GM12878 (cell line): ENCODE measurements around the gene SCTR. TPM values are rescaled to one million over a fixed set of nuclear protein-coding genes. Genes with fewer than 3 reads are reported as not detected.

Experiments used
- ATAC-seq: fragments of 200-7000 bp; cut with Tn5 transposase; 3 replicates; pipeline ENCODE4 v1.9.1; 2020; ENCODE audit warnings: mild to moderate bottlenecking, moderate library complexity
- BruUV-seq: library from RNA; stranded (reverse); fragments of 400-500 nt; replicated peaks from 2 replicates; lab custom pipeline; 2021; lab: Mats Ljungman, UMichigan
- CTCF ChIA-PET: fragments of 300-600 bp; sonication (Branson Sonifier 250); formaldehyde crosslinking; extraction: SDS; loops from one replicate; lab custom pipeline; 2021; ENCODE audit warnings: inconsistent platforms; lab: Yijun Ruan, JAX
- POLR2A ChIA-PET: fragments of 350-600 bp; formaldehyde crosslinking; extraction: SDS; loops from one replicate; lab custom pipeline; 2021; ENCODE audit warnings: inconsistent platforms; lab: Charles Lee
- RAD21 ChIA-PET: fragments of 300-600 bp; sonication (Branson Sonifier 250); formaldehyde crosslinking; loops from one replicate; lab custom pipeline; 2023; ENCODE audit warnings: antibody characterized with exemption; ENCODE audit not compliant: unreplicated experiment; lab: Charles Lee
- SMC1A ChIA-PET: fragments of 300-600 bp; sonication (Branson Sonifier 250); formaldehyde crosslinking; loops from one replicate; lab custom pipeline; 2023; ENCODE audit not compliant: unreplicated experiment, uncharacterized antibody; lab: Charles Lee
- DNase-seq: peaks from one replicate; pipeline ENCODE4 v3.0.0-alpha.2; 2011; ENCODE audit warnings: low read depth, low spot score
- FAIRE-seq: peaks from 3 replicates; lab custom pipeline; 2011; peaks lifted over from hg19 to GRCh38; lab: Jason Lieb, UNC
- H2AFZ ChIP-seq: 2 replicates; pipeline ENCODE4 v1.6.0; 2011; ENCODE audit warnings: low read depth, low read length, control low read depth; ENCODE audit not compliant: control insufficient read depth
- H3K27ac ChIP-seq: 2 replicates; pipeline ENCODE4 v1.5.1; 2011; ENCODE audit warnings: control low read depth; ENCODE audit not compliant: control insufficient read depth, insufficient read depth
- H3K27me3 ChIP-seq, 2 experiments: replicated peaks in 1 of 2; 2 replicates each; pipeline versions ENCODE4 v1.6.0 to v1.6.1; 2011; ENCODE audit warnings: low read length in 1 of 2; ENCODE audit not compliant: control insufficient read depth in 2 of 2, insufficient read depth in 2 of 2
- H3K36me3 ChIP-seq, 2 experiments: 2 replicates each; pipeline ENCODE4 v1.5.1; 2011; ENCODE audit warnings: low read length in 1 of 2; ENCODE audit not compliant: control insufficient read depth in 2 of 2, insufficient read depth in 2 of 2
- H3K4me1 ChIP-seq: 2 replicates; pipeline ENCODE4 v1.6.1; 2011; ENCODE audit warnings: mild to moderate bottlenecking, low read length, moderate library complexity, mixed read lengths; ENCODE audit not compliant: control insufficient read depth, insufficient read depth
- H3K4me2 ChIP-seq: 2 replicates; pipeline ENCODE4 v1.6.0; 2011; ENCODE audit warnings: control low read depth; ENCODE audit not compliant: control insufficient read depth, insufficient read depth
- H3K4me3 ChIP-seq: fragments of 200-600 bp; sonication (generic); 2 replicates; pipeline ENCODE4 v1.5.1; 2016
- H3K79me2 ChIP-seq: 2 replicates; pipeline ENCODE4 v1.6.0; 2011; ENCODE audit warnings: low read length; ENCODE audit not compliant: control insufficient read depth, insufficient read depth
- H3K9ac ChIP-seq: 2 replicates; pipeline ENCODE4 v1.8.0; 2011; ENCODE audit warnings: low read length, control low read depth, mixed read lengths; ENCODE audit not compliant: control insufficient read depth, insufficient read depth
- H3K9me3 ChIP-seq: replicated peaks from 3 replicates; pipeline ENCODE4 v1.5.1; 2011; ENCODE audit warnings: mild to moderate bottlenecking, low read length; ENCODE audit not compliant: control insufficient read depth, insufficient read depth
- H4K20me1 ChIP-seq: 2 replicates; pipeline ENCODE4 v1.6.0; 2011; ENCODE audit not compliant: control insufficient read depth, insufficient read depth
- JUNB ChIP-seq: IDR thresholded peaks from 2 replicates; pipeline ENCODE4 v1.6.1; 2016; ENCODE audit warnings: antibody characterized with exemption, mild to moderate bottlenecking
- NBN ChIP-seq: fragments of 450-650 bp; IDR thresholded peaks from 2 replicates; pipeline ENCODE4 v1.6.1; 2016
- RAD51 ChIP-seq: fragments of 450-650 bp; IDR thresholded peaks from 2 replicates; pipeline ENCODE4 v1.6.1; 2016; ENCODE audit warnings: moderate library complexity, mild to moderate bottlenecking, inconsistent platforms
- RELA ChIP-seq: fragments of 450-650 bp; IDR thresholded peaks from 2 replicates; pipeline ENCODE4 v1.8.0; 2014; ENCODE audit warnings: borderline replicate concordance; ENCODE audit not compliant: partially characterized antibody
- SIX5 ChIP-seq: IDR thresholded peaks from 2 replicates; pipeline ENCODE4 v1.6.1; 2011; ENCODE audit warnings: mild to moderate bottlenecking, low read depth, low read length, moderate library complexity; ENCODE audit not compliant: severe bottlenecking
- SMAD5 ChIP-seq: IDR thresholded peaks from 2 replicates; pipeline ENCODE4 v1.6.1; 2016; ENCODE audit warnings: antibody characterized with exemption, low read depth
- TARDBP ChIP-seq: IDR thresholded peaks from 2 replicates; pipeline ENCODE4 v1.6.1; 2016; ENCODE audit warnings: borderline replicate concordance
- WGBS: methylation state at CpG from one replicate; pipeline ENCODE4 v1.1.6; 2016; ENCODE audit warnings: low lambda C conversion rate; ENCODE audit not compliant: insufficient replicate concordance, insufficient coverage; ENCODE audit errors: missing lambda C conversion rate; 5-methylcytosine and 5-hydroxymethylcytosine counted together
- in situ Hi-C: fragments of 300-500 bp; cut with MboI; formaldehyde crosslinking; loops from 9 replicates; pipeline ENCODE4 v1.14.3; 2018; ENCODE audit warnings: mixed read lengths
- intact Hi-C: fragments of 100-400 bp; cut with micrococcal nuclease; formaldehyde crosslinking; loops from one replicate; pipeline ENCODE4 v1.14.2; 2022; ENCODE audit not compliant: unreplicated experiment
- polyA plus RNA-seq, 11 experiments: library from polyadenylated mRNA; depleted of rRNA in 4 of 11; unstranded in 6 of 11; stranded (reverse) in 5 of 11; fragments of >200 nt; fragmentation: Nextera tagmentation in 4 of 11; fragmentation: Illumina TruSeq in 1 of 11; extraction: Ambion mirVana in 4 of 11; extraction: Trizol in 1 of 11; gene quantifications; 1 replicate in 1 of 11; 2 replicates in 10 of 11; pipeline versions ENCODE4 v1.2.1 to v1.2.3, GENCODE V29; 2011 to 2016; ENCODE audit warnings: inconsistent platforms in 2 of 11, missing spikeins in 2 of 11, low read depth in 1 of 11
- total RNA-seq, 4 experiments: library from RNA; depleted of rRNA in 3 of 4; stranded (reverse); fragments of >200 nt in 3 of 4; fragmentation: Illumina TruSeq in 1 of 4; extraction: Trizol in 1 of 4; gene quantifications; 2 replicates each; pipeline versions ENCODE4 v1.2.1 to v1.2.3, GENCODE V29; 2013 to 2021
- TF ChIP-seq, protein P1 (sequence below): fragments of 150-350 bp; IDR thresholded peaks from 2 replicates; pipeline ENCODE4 v1.6.1; 2014; ENCODE audit warnings: mild to moderate bottlenecking, low read depth, low read length

The SCTR gene
- total and polyA plus RNA-seq, 10 of the 15 experiments (the other 5 are each of a cell fraction or from before 2014, with no cell fraction given), result 0.26 TPM; not detected in 9

DNA sequence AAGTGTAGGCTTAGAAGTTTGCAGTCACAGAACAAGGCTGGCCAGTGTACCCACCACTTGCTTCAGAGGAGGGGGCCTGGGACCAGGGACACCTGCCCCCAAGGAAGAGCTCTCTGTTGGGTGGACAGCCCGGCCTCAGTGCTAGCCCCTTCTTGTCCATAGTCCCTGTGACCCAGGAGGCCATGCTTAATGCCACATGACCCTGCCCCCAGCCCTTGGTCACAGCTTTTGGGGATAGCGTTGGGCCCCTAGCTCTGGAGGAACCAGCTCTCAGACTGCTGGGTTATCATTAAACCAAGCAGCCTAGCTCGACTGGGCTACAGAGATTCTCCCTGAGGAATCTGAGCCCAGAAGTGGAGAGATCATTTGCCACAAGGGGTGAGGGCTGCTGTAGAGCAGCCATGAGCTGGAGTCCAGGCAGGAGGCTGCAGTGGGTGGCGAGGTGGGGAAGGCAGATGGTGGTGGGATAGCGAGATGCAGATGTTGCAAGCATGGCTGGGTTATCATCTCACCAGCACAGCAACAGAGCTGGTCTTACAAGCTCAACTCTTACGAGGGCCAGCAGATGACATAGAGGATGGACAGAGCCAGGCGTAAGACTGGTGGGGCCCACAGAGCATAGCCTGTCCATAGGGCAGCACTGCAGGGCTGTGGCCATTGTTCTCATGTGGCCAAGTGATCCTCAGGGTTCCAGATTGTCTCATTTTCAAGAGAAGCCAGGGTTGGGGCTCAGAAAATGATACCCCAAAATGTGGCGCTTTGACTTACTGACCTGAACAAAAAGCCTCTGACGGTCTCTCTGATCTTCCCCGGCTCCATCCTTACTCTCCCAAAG lies 99.8 kb downstream of the SCTR start:
- no peak overlapping the region for H2AFZ ChIP-seq
- ATAC-seq, result no peak
- no TSS peak for BruUV-seq
- FAIRE-seq, result no peak
- no peaks in the 10 kb centered on the region for H3K36me3 ChIP-seq
- peaks cover 0 to 2% of the 10 kb centered on the region in 2 experiments; a peak in 1 of 4 replicates for H3K27me3 ChIP-seq
- no peak for DNase-seq
- peaks cover 2% of the 10 kb centered on the region; the same call in 1 of the 2 replicates for H3K4me1 ChIP-seq
- H4K20me1 ChIP-seq, result no peaks in the 10 kb centered on the region
- no peak overlapping the region for H3K27ac ChIP-seq
- RAD21 ChIA-PET, result no interaction called here
- CTCF ChIA-PET, result interaction anchor here (0.6 to 2.3 kb wide), 3 partner anchors 48 to 190 kb away, joined by 3 to 10 read pairs (median 3); no protein-coding TSS in a partner anchor
- 46% methylated on average over 10 of the region's 10 CpGs for WGBS
- H3K9me3 ChIP-seq, result peaks cover 3% of the 10 kb centered on the region; the same call in 2 of the 3 replicates
- TF ChIP-seq SIX5 (no peak), NBN (no peak), RELA (no peak), SMAD5 (no peak), TARDBP (no peak), JUNB (no peak), RAD51 (no peak)
- TF ChIP-seq, protein P1, sequence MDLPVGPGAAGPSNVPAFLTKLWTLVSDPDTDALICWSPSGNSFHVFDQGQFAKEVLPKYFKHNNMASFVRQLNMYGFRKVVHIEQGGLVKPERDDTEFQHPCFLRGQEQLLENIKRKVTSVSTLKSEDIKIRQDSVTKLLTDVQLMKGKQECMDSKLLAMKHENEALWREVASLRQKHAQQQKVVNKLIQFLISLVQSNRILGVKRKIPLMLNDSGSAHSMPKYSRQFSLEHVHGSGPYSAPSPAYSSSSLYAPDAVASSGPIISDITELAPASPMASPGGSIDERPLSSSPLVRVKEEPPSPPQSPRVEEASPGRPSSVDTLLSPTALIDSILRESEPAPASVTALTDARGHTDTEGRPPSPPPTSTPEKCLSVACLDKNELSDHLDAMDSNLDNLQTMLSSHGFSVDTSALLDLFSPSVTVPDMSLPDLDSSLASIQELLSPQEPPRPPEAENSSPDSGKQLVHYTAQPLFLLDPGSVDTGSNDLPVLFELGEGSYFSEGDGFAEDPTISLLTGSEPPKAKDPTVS, result no peak
- H3K9ac ChIP-seq, result no peak overlapping the region
- H3K4me3 ChIP-seq, result no peak overlapping the region
- intact Hi-C loops (no loop called here), in situ Hi-C loops (no loop called here)
- SMC1A ChIA-PET, result interaction anchor here (1.0 to 1.1 kb wide), 2 partner anchors 11 to 24 kb away, joined by 3 read pairs; no protein-coding TSS in a partner anchor
- POLR2A ChIA-PET, result interaction anchor here (0.6 kb wide), 1 partner anchor 12 kb away, joined by 7 read pairs; no protein-coding TSS in a partner anchor
- H3K4me2 ChIP-seq, result no peak overlapping the region
- no peaks in the 10 kb centered on the region for H3K79me2 ChIP-seq
